Heart left ventricle (tissue), 13 donors: ENCODE results near the gene TOP2B.

Source experiments
- POLR2A ChIP-seq, 2 donors: fragments of 450-650 bp; IDR thresholded peaks; one replicate each; pipeline ENCODE4 v1.6.1; 2017; ENCODE audit warnings: antibody characterized with exemption in 2 of 2, mild to moderate bottlenecking in 2 of 2, moderate library complexity in 2 of 2
- TF ChIP-seq, protein P1 (sequence below), 12 donors: fragments of 200-600 bp; sonication (generic) in 4 of 12; IDR thresholded peaks; one replicate each; pipeline versions ENCODE4 v1.5.0 to v1.8.0; 2018 to 2022; ENCODE audit warnings: antibody characterized with exemption in 12 of 12, mild to moderate bottlenecking in 5 of 12
- donor health status: ischemic (EF 13 %, LVEDD 7.1; RV severe dilation, severe dysfunction).
- donor health status: DM: no; HTN: yes; CAD: no.
- donor health status: DM: no; HTN: no; CAD: no.
- donor health status: ischemic (EF 25% LVEDD 6.9; RV normal size, moderate dysfunction).
- donor health status: ischemic (EF 25% LVEDD 5.7; RV mildly dilated, moderate dysfunction).
- donor health status: ischemic (EF 35%, LVEDD 5.7; RV mildly dilated, moderate dysfunction).
- donor health status: nonischemic (EF 11% LVEDD 7.7; RV severe dilation, severe dysfunction).
- donor health status: DM: yes; HTN: yes; CAD: no.
- donor health status: PGD.
- donor health status: ischemic (EF 29% LVEDD 5.4; RV normal size, mild dysfunction).
- donor health status: nonischemic (EF 23%, LVEDD 6.1; RV moderate dilation, normal function).

DNA sequence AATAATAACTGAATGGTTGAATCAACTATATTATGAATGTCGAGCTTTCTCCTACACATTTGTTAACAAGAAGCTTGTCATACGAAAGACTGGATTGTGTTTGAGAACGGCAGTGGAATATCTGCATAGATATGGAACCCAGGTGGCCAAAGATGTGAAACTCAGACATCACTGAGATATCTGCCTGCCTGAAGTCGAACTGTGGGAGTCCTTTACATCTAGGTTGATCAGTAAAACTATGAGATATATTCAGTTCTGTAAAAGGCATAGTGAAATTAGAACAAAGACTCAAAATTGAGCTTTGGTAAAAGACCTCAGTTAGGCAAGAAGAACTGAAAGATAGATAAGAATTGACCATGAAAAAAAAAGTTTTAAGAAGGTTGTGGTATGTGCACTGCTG is 41.5 kb upstream of the TOP2B start:
- TF ChIP-seq POLR2A (IDR thresholded peaks at IDR 0.05), result no peak
- TF ChIP-seq, protein P1, sequence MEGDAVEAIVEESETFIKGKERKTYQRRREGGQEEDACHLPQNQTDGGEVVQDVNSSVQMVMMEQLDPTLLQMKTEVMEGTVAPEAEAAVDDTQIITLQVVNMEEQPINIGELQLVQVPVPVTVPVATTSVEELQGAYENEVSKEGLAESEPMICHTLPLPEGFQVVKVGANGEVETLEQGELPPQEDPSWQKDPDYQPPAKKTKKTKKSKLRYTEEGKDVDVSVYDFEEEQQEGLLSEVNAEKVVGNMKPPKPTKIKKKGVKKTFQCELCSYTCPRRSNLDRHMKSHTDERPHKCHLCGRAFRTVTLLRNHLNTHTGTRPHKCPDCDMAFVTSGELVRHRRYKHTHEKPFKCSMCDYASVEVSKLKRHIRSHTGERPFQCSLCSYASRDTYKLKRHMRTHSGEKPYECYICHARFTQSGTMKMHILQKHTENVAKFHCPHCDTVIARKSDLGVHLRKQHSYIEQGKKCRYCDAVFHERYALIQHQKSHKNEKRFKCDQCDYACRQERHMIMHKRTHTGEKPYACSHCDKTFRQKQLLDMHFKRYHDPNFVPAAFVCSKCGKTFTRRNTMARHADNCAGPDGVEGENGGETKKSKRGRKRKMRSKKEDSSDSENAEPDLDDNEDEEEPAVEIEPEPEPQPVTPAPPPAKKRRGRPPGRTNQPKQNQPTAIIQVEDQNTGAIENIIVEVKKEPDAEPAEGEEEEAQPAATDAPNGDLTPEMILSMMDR (IDR thresholded peaks at IDR 0.05), result no peak
